Measurements from ENCODE around the gene TEX101.
"Not testable (repeated sequence)": the region's sequence is repeated elsewhere in the genome, so short reads cannot be mapped to it uniquely, and the experiment has no call there.

Gene TEX101

GRCh38 chr19:43438291-43439031, 23.8 kb downstream of the TEX101 start:
- Histone ChIP-seq H3K9me3 (ENCODE audit: insufficient read depth, low read depth, low read length) (no peaks in the 10 kb centered on the region), H3K27ac (ENCODE audit: low read length) (no peak overlapping the region), H3K4me3 (ENCODE audit: low read length) (no peak overlapping the region), H3K9ac (ENCODE audit: low read depth, low read length) (no peak overlapping the region), H3K27me3 (ENCODE audit: insufficient read depth, low read length) (no peaks in the 10 kb centered on the region), H3K36me3 (ENCODE audit: insufficient read depth, low read depth, low read length) (no peaks in the 10 kb centered on the region), H3K4me1 (ENCODE audit: insufficient read depth, low read length) (no peaks in the 10 kb centered on the region)

- Histone ChIP-seq H3K9ac (ENCODE audit: low read depth, low read length) (no peak overlapping the region), H3K4me3 (ENCODE audit: low read length) (no peak overlapping the region)
Measured at GRCh38 chr19:43439032-43439708, 24.5 kb downstream of the TEX101 start.

DNA sequence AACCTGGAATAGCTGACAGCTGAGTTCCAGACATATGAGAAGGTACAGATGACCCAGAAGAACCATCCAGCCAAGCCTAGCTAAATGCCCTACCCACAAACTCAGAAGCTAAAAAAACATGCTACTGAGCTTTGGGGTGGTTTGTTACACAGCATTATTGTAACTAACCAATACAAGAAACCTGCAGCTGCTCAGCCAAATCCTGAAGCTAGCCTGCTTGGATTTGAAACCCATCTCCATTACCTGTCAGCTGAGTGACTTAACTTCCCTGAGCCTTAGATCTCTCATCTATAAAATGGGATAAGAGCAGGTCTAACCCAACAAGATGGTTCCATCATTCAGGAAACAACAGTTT, 25.0 kb downstream of the TEX101 start:
- H3K27me3 ChIP-seq (ENCODE audit: insufficient read depth, low read length): no peaks in the 10 kb centered on the region
- H3K27ac ChIP-seq (ENCODE audit: low read length): no peak overlapping the region
- no peak overlapping the region for H3K9ac ChIP-seq (ENCODE audit: low read depth, low read length)
- H3K4me1 ChIP-seq (ENCODE audit: insufficient read depth, low read length): no peaks in the 10 kb centered on the region
- H3K36me3 ChIP-seq (ENCODE audit: insufficient read depth, low read depth, low read length): no peaks in the 10 kb centered on the region
- no peaks in the 10 kb centered on the region for H3K9me3 ChIP-seq (ENCODE audit: insufficient read depth, low read depth, low read length)
- H3K4me3 ChIP-seq (ENCODE audit: low read length): no peak overlapping the region

More at GRCh38 chr19:43439032-43439708, 24.5 kb downstream of the TEX101 start:
- H3K27me3 ChIP-seq (ENCODE audit: insufficient read depth, low read length): no peaks in the 10 kb centered on the region
- no peaks in the 10 kb centered on the region for H3K4me1 ChIP-seq (ENCODE audit: insufficient read depth, low read length)
- H3K27ac ChIP-seq (ENCODE audit: low read length): no peak overlapping the region
- H3K9me3 ChIP-seq (ENCODE audit: insufficient read depth, low read depth, low read length): no peaks in the 10 kb centered on the region
- H3K36me3 ChIP-seq (ENCODE audit: insufficient read depth, low read depth, low read length): no peaks in the 10 kb centered on the region

- Histone ChIP-seq H3K4me3 (ENCODE audit: low read length) (no peak overlapping the region), H3K4me1 (ENCODE audit: insufficient read depth, low read length) (no peaks in the 10 kb centered on the region), H3K9me3 (ENCODE audit: insufficient read depth, low read depth, low read length) (no peaks in the 10 kb centered on the region), H3K27me3 (ENCODE audit: insufficient read depth, low read length) (no peaks in the 10 kb centered on the region), H3K36me3 (ENCODE audit: insufficient read depth, low read depth, low read length) (no peaks in the 10 kb centered on the region), H3K9ac (ENCODE audit: low read depth, low read length) (no peak overlapping the region), H3K27ac (ENCODE audit: low read length) (no peak overlapping the region)
Measured at GRCh38 chr19:43441716-43442115, 27.0 kb downstream of the TEX101 start.

DNA sequence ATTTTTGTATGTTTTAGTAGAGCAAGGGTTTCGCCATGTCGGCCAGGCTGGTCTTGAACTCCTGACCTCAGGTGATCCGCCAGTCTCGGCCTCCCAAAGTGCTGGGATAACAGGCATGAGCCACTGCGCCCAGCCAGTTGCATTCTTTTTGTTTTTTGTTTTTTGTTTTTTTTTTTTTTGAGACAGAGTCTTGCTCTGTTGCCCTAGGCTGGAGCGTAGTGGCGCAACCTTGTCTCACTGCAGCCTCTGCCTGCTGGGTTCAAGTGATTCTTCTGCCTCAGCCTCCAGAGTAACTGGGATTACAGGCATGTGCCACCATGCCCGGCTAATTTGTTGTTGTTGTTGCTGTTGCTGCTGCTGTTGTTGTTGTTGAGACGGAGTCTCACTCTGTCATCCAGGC, 29.4 kb downstream of the TEX101 start:
- H3K9ac ChIP-seq (ENCODE audit: low read depth, low read length); H3K36me3 ChIP-seq (ENCODE audit: insufficient read depth, low read depth, low read length); H3K4me3 ChIP-seq (ENCODE audit: low read length); H3K27me3 ChIP-seq (ENCODE audit: insufficient read depth, low read length); H3K4me1 ChIP-seq (ENCODE audit: insufficient read depth, low read length); H3K27ac ChIP-seq (ENCODE audit: low read length); H3K9me3 ChIP-seq (ENCODE audit: insufficient read depth, low read depth, low read length): not testable (repeated sequence)

GRCh38 chr19:43444531-43445287, 30.0 kb downstream of the TEX101 start:
- H3K36me3 ChIP-seq (ENCODE audit: insufficient read depth, low read depth, low read length): no peaks in the 10 kb centered on the region
- no peak overlapping the region for H3K4me3 ChIP-seq (ENCODE audit: low read length)
- H3K27me3 ChIP-seq (ENCODE audit: insufficient read depth, low read length): no peaks in the 10 kb centered on the region
- no peak overlapping the region for H3K9ac ChIP-seq (ENCODE audit: low read depth, low read length)
- H3K9me3 ChIP-seq (ENCODE audit: insufficient read depth, low read depth, low read length): no peaks in the 10 kb centered on the region
- H3K4me1 ChIP-seq (ENCODE audit: insufficient read depth, low read length): no peaks in the 10 kb centered on the region
- no peak overlapping the region for H3K27ac ChIP-seq (ENCODE audit: low read length)

- no peak overlapping the region for H3K27ac ChIP-seq (ENCODE audit: low read length)
- H3K4me3 ChIP-seq (ENCODE audit: low read length): no peak overlapping the region
- H3K9ac ChIP-seq (ENCODE audit: low read depth, low read length): no peak overlapping the region
- no peaks in the 10 kb centered on the region for H3K4me1 ChIP-seq (ENCODE audit: insufficient read depth, low read length)
- no peaks in the 10 kb centered on the region for H3K9me3 ChIP-seq (ENCODE audit: insufficient read depth, low read depth, low read length)
- H3K36me3 ChIP-seq (ENCODE audit: insufficient read depth, low read depth, low read length): no peaks in the 10 kb centered on the region
- H3K27me3 ChIP-seq (ENCODE audit: insufficient read depth, low read length): no peaks in the 10 kb centered on the region
Measured at GRCh38 chr19:43445426-43445825, 30.7 kb downstream of the TEX101 start.

DNA sequence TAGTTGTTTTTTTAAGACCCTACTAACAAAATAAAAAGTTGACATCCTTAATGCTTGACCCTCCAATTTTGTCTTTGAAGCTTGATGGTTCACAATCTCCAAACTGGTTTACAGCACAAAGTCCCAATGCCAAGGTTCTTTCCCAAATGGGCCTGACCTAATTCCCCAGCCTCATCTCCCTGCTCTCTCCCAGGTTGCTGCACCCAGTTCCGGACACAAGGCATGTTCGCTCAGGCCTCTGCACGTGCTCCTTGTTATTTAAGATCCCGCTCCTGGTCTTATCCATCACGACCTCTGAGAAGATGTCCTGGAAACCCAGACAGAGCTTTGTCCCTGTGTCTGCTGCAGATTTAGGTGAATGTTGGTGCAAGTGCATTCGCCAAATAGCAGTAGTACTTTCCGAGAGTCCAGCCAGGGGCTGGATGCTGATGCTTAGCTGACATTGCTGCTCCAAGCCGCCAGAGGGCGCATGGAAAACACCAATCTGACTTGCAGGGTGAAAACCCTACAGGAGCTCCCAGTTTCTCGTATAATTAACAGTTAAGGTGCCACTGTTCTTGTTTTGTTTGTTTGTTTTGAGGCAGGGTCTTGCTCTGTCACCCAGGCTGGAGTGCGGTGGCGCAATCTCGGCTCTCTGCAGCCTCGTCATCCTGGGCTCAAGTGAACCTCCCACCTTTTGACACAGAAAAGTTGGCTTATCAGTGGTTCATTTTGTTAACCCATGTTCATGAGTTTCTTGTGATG, 32.2 kb downstream of the TEX101 start:
- no peak overlapping the region for H3K27ac ChIP-seq (ENCODE audit: low read length)
- no peaks in the 10 kb centered on the region for H3K9me3 ChIP-seq (ENCODE audit: insufficient read depth, low read depth, low read length)
- H3K27me3 ChIP-seq (ENCODE audit: insufficient read depth, low read length): no peaks in the 10 kb centered on the region
- H3K9ac ChIP-seq (ENCODE audit: low read depth, low read length): no peak overlapping the region
- no peaks in the 10 kb centered on the region for H3K4me1 ChIP-seq (ENCODE audit: insufficient read depth, low read length)
- H3K36me3 ChIP-seq (ENCODE audit: insufficient read depth, low read depth, low read length): no peaks in the 10 kb centered on the region
- no peak overlapping the region for H3K4me3 ChIP-seq (ENCODE audit: low read length)

- H3K4me1 ChIP-seq (ENCODE audit: insufficient read depth, low read length): no peaks in the 10 kb centered on the region
- no peaks in the 10 kb centered on the region for H3K9me3 ChIP-seq (ENCODE audit: insufficient read depth, low read depth, low read length)
- H3K27me3 ChIP-seq (ENCODE audit: insufficient read depth, low read length): no peaks in the 10 kb centered on the region
- no peak overlapping the region for H3K4me3 ChIP-seq (ENCODE audit: low read length)
- H3K27ac ChIP-seq (ENCODE audit: low read length): no peak overlapping the region
- no peak overlapping the region for H3K9ac ChIP-seq (ENCODE audit: low read depth, low read length)
- no peaks in the 10 kb centered on the region for H3K36me3 ChIP-seq (ENCODE audit: insufficient read depth, low read depth, low read length)
Measured at GRCh38 chr19:43447655-43448054, 33.0 kb downstream of the TEX101 start.

- no peak overlapping the region for H3K4me3 ChIP-seq (ENCODE audit: low read length)
- no peaks in the 10 kb centered on the region for H3K27me3 ChIP-seq (ENCODE audit: insufficient read depth, low read length)
- H3K9ac ChIP-seq (ENCODE audit: low read depth, low read length): no peak overlapping the region
- H3K4me1 ChIP-seq (ENCODE audit: insufficient read depth, low read length): no peaks in the 10 kb centered on the region; the same call in 1 of the 2 replicates
- H3K9me3 ChIP-seq (ENCODE audit: insufficient read depth, low read depth, low read length): no peaks in the 10 kb centered on the region
- H3K36me3 ChIP-seq (ENCODE audit: insufficient read depth, low read depth, low read length): no peaks in the 10 kb centered on the region
- H3K27ac ChIP-seq (ENCODE audit: low read length): no peak overlapping the region
Measured at GRCh38 chr19:43450545-43450997, 35.9 kb downstream of the TEX101 start.

DNA sequence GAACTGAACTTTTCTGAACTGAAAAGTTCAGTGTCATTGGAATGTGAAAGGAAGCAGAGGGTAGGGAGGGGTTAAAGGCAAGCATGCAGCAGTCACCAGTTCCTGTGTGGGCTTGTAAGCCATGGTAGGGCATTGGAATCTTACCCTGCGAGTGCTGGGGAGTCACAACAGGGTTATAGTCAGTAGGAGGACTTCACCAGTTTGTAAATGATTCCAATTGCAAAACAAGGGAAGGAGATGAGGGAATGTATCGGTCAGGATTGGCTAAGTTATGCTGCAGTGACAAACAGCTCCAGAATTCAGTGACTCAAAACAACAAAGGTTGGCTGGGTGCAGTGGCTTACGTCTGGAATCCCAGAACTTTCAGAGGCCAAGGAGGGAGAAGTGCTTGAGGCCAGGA, 37.9 kb downstream of the TEX101 start:
- Histone ChIP-seq H3K27ac (ENCODE audit: low read length) (no peak overlapping the region), H3K4me3 (ENCODE audit: low read length) (no peak overlapping the region), H3K9me3 (ENCODE audit: insufficient read depth, low read depth, low read length) (no peaks in the 10 kb centered on the region), H3K27me3 (ENCODE audit: insufficient read depth, low read length) (no peaks in the 10 kb centered on the region), H3K36me3 (ENCODE audit: insufficient read depth, low read depth, low read length) (no peaks in the 10 kb centered on the region), H3K4me1 (ENCODE audit: insufficient read depth, low read length) (no peaks in the 10 kb centered on the region; the same call in 1 of the 2 replicates), H3K9ac (ENCODE audit: low read depth, low read length) (no peak overlapping the region)
